OCI-LY1 (cell line): ENCODE measurements around the gene MYO16.

Source experiments
- H2AFZ ChIP-seq: fragments of 200-600 bp; sonication (generic), shearing (Covaris generic); 2 replicates; pipeline ENCODE4 v1.6.0; 2014; ENCODE audit warnings: antibody characterized with exemption, mild to moderate bottlenecking, low read length
- H3F3A ChIP-seq: fragments of 200-600 bp; sonication (generic), shearing (Covaris generic); 2 replicates; pipeline ENCODE4 v1.6.0; 2014; ENCODE audit warnings: mild to moderate bottlenecking, antibody characterized with exemption, low read length, moderate library complexity; ENCODE audit not compliant: insufficient read depth
- H3K27ac ChIP-seq: fragments of 200-600 bp; sonication (generic); 2 replicates; pipeline ENCODE4 v1.5.1; 2014; ENCODE audit warnings: low read length, mixed run types, mild to moderate bottlenecking, low read depth; ENCODE audit not compliant: poor library complexity, severe bottlenecking
- H3K27me3 ChIP-seq: fragments of 200-600 bp; sonication (generic); 2 replicates; pipeline ENCODE4 v1.6.0; 2014; ENCODE audit warnings: antibody characterized with exemption, mild to moderate bottlenecking, low read length, moderate library complexity; ENCODE audit not compliant: insufficient read depth
- H3K36me3 ChIP-seq: fragments of 200-600 bp; sonication (generic); 2 replicates; pipeline ENCODE4 v1.6.1; 2014; ENCODE audit warnings: mild to moderate bottlenecking, antibody characterized with exemption, low read length, moderate library complexity, mixed read lengths; ENCODE audit not compliant: insufficient read depth
- H3K4me1 ChIP-seq: fragments of 200-600 bp; sonication (generic); 2 replicates; pipeline ENCODE4 v1.5.1; 2014; ENCODE audit warnings: mild to moderate bottlenecking, low read length, moderate library complexity; ENCODE audit not compliant: insufficient read depth, severe bottlenecking
- H3K4me2 ChIP-seq: fragments of 200-600 bp; sonication (generic), shearing (Covaris generic); 2 replicates; pipeline ENCODE4 v1.6.1; 2014; ENCODE audit warnings: low read length
- H3K4me3 ChIP-seq: fragments of 200-600 bp; sonication (generic); 2 replicates; pipeline ENCODE4 v1.5.1; 2014; ENCODE audit warnings: low read length, low read depth, mild to moderate bottlenecking, mixed read lengths; ENCODE audit not compliant: poor library complexity, severe bottlenecking
- H3K79me2 ChIP-seq: fragments of 200-600 bp; shearing (Covaris generic); 2 replicates; pipeline ENCODE4 v1.6.1; 2016; ENCODE audit warnings: mixed run types, low read length, mixed read lengths; ENCODE audit not compliant: insufficient read depth
- H3K9ac ChIP-seq: fragments of 200-600 bp; sonication (generic), shearing (Covaris generic); 2 replicates; pipeline ENCODE4 v1.6.1; 2014; ENCODE audit warnings: mild to moderate bottlenecking, low read length, mixed read lengths
- H3K9me2 ChIP-seq: fragments of 200-600 bp; sonication (generic), shearing (Covaris generic); 2 replicates; pipeline ENCODE4 v1.6.1; 2014; ENCODE audit warnings: low read depth, mild to moderate bottlenecking, low read length, mixed read lengths
- H3K9me3 ChIP-seq: fragments of 200-600 bp; shearing (Covaris generic); 2 replicates; pipeline ENCODE4 v1.6.1; 2014; ENCODE audit warnings: low read length, mixed read lengths
- H4K20me1 ChIP-seq: fragments of 200-600 bp; sonication (generic), shearing (Covaris generic); 2 replicates; pipeline ENCODE4 v1.6.0; 2016; ENCODE audit warnings: mild to moderate bottlenecking, low read length; ENCODE audit not compliant: insufficient read depth
- CTCF ChIP-seq: fragments of 200-600 bp; sonication (generic), shearing (Covaris generic); IDR thresholded peaks from 2 replicates; pipeline ENCODE4 v1.5.1; 2017; ENCODE audit warnings: mild to moderate bottlenecking, antibody characterized with exemption, low read length, moderate library complexity, mixed read lengths
- EZH2 ChIP-seq: fragments of 200-600 bp; sonication (generic), shearing (Covaris generic); IDR thresholded peaks from 2 replicates; pipeline ENCODE4 v1.8.0; 2017; ENCODE audit warnings: borderline replicate concordance, mixed run types, mild to moderate bottlenecking, antibody characterized with exemption, low read length, moderate library complexity, mixed read lengths

Gene MYO16

GRCh38 chr13:108859197-108860012 lies 230.0 kb downstream of the MYO16 start:
- H3K4me2 ChIP-seq = no peak overlapping the region
- no peaks in the 10 kb centered on the region for H3K9me2 ChIP-seq
- H3K79me2 ChIP-seq = no peaks in the 10 kb centered on the region
- no peak overlapping the region for H2AFZ ChIP-seq
- H3K4me3 ChIP-seq = no peak overlapping the region
- H3K27ac ChIP-seq = no peak overlapping the region
- no peak for TF ChIP-seq CTCF
- no peak for TF ChIP-seq EZH2
- no peaks in the 10 kb centered on the region for H3K9me3 ChIP-seq
- no peaks in the 10 kb centered on the region for H3K36me3 ChIP-seq
- no peaks in the 10 kb centered on the region for H3F3A ChIP-seq
- no peaks in the 10 kb centered on the region for H3K4me1 ChIP-seq
- H3K9ac ChIP-seq = no peak overlapping the region
- H3K27me3 ChIP-seq = no peaks in the 10 kb centered on the region
- H4K20me1 ChIP-seq = no peaks in the 10 kb centered on the region

DNA sequence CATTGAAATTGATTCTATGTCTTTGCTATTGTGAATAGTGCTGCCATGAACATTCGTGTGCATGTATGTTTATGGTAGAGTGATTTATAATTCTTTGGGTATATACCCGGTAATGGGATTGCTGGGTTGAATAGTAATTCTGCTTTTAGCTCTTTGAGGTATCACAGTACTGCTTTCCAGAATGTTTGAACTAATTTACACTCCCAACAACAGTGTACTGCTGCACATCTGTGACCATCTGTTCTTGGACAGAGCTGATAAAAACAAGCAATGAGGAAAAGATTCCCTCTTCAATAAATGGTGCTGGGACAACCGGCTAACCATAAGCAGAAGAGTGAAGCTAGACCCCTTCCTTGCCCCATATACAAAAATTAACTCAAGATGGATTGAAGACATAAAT lies 231.0 kb downstream of the MYO16 start:
- Histone ChIP-seq H4K20me1 (no peaks in the 10 kb centered on the region), H3K9ac (no peak overlapping the region), H3K9me3 (no peaks in the 10 kb centered on the region), H3K9me2 (no peaks in the 10 kb centered on the region), H3K36me3 (no peaks in the 10 kb centered on the region), H3F3A (no peaks in the 10 kb centered on the region), H3K4me1 (no peaks in the 10 kb centered on the region), H3K4me3 (no peak overlapping the region), H3K27ac (no peak overlapping the region), H3K27me3 (no peaks in the 10 kb centered on the region), H2AFZ (no peak overlapping the region), H3K4me2 (no peak overlapping the region), H3K79me2 (no peaks in the 10 kb centered on the region)
- TF ChIP-seq EZH2 (no peak), CTCF (no peak)

DNA sequence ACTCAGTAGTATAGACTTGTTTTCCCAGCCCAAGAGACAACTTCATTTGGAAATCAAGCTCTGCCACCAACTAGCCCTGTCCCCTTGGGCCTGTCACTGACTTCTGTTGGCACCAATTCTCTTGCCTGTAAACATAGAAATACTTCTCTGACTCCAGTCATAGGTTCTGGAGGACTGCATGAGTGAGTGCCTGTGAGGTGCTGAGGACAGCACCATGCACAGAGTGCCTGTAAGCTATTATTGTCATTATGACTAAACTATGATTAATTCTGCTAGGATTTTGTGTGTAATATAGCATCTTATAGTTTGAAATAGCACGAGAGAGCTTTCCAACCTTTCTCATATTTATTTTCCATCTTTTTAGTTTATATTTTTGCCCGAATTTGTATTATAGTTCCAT lies 247.9 kb downstream of the MYO16 start:
- no peak overlapping the region for H2AFZ ChIP-seq
- H3K9me3 ChIP-seq = no peaks in the 10 kb centered on the region
- no peaks in the 10 kb centered on the region for H3K4me1 ChIP-seq
- no peak overlapping the region for H3K9ac ChIP-seq
- no peaks in the 10 kb centered on the region for H3K79me2 ChIP-seq
- no peaks in the 10 kb centered on the region for H3K36me3 ChIP-seq
- H3F3A ChIP-seq = no peaks in the 10 kb centered on the region
- TF ChIP-seq EZH2 = no peak
- TF ChIP-seq CTCF = no peak
- H3K4me2 ChIP-seq = no peak overlapping the region
- H3K27me3 ChIP-seq = no peaks in the 10 kb centered on the region
- no peak overlapping the region for H3K4me3 ChIP-seq
- no peaks in the 10 kb centered on the region for H4K20me1 ChIP-seq
- H3K27ac ChIP-seq = no peak overlapping the region
- H3K9me2 ChIP-seq = no peaks in the 10 kb centered on the region
